Caki2 (cell line): ENCODE results near the gene GPR137C. TPM values are rescaled to one million over a fixed set of nuclear protein-coding genes. Genes with fewer than 3 reads are reported as not detected.

Experiments
- DNase-seq: peaks from one replicate; pipeline ENCODE4 v3.0.0-alpha.2; 2015; ENCODE audit warnings: low read depth
- in situ Hi-C: cut with HindIII; loops from 2 replicates; pipeline ENCODE4 v1.10.0; 2016; ENCODE audit warnings: low sequenced_read_pairs, low pct_unique_long_range_greater_than_20kb, mixed read lengths
- total RNA-seq: library from RNA; depleted of rRNA; stranded (reverse); fragments of >200 nt; shearing (Covaris generic); gene quantifications from 2 replicates; pipeline ENCODE4 v1.2.3, GENCODE V29; 2014; ENCODE audit warnings: low replicate concordance; rRNA removed

GPR137C gene
- total RNA-seq, 1 experiment from 2014 or later: not detected

DNA sequence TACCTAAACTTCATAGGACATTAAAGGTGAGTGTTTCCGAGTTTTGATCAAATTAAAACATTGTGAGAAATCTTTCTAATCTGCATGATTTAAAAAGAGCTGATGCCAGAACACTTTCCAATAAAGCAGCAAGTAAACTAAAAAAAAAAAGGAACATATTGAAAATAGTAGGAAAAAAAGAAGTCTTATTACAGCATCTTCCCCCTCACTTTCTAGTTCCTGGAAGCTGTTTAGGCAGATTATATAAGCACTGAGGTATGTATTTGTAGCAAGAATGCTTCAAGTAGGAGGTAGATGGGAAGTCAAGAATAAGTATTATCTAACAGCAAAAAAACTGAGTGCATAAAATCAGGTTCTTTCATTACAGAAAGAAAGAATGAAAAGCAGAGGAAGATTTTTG, 96.9 kb downstream of the GPR137C start:
- DNase-seq: no peak
- in situ Hi-C loops: no loop called here

DNA sequence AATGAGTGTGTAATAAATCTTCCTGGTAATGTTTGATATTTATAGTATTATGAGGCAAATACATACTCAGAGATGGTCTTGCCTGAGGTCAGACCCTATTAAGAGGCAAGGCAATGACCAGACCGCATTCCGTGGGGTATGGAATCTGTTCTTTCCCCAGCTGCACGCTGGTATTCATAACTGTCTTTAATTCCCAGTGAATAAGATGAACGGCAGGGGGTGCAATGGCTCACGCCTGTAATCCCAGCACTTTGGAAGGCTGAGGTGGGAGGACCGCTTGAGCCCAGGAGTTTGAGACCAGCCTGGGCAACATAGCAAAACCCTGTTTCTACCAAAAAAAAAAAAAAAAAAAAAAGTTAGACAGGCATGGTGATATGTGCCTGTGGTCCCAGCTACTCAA, 98.1 kb downstream of the GPR137C start:
- no peak for DNase-seq
- in situ Hi-C loops: no loop called here

- no peak for DNase-seq
- in situ Hi-C loops: no loop called here
Observed at GRCh38 chr14:52656905-52657304, 104.3 kb downstream of the GPR137C start.

GRCh38 chr14:52660325-52660724, 107.7 kb downstream of the GPR137C start:
- in situ Hi-C loops: no loop called here
- no peak for DNase-seq

DNA sequence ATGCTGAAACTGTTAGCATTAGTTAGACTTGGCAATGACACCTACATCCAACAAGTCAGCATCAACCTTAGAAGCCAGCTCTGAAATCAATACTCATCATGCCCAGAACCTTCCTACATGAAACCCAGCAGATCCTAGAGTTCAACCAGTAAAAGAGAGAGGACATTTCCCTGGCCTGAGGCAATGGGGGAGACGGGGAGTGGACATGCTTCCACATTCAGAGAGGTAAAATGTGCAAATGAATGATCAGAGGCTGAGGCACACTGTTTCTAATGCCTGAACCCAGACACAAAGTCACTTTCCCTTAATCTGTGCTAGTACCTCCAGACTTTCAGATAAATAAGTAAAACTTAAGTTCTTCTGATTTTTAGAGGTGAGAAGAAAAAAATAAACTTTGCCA, 108.2 kb downstream of the GPR137C start:
- in situ Hi-C loops: no loop called here
- DNase-seq: no peak

GRCh38 chr14:52661314-52661713, 108.7 kb downstream of the GPR137C start:
- in situ Hi-C loops: no loop called here
- no peak for DNase-seq

- in situ Hi-C loops: no loop called here
- no peak for DNase-seq
Observed at GRCh38 chr14:52663850-52664249, 111.2 kb downstream of the GPR137C start.

DNA sequence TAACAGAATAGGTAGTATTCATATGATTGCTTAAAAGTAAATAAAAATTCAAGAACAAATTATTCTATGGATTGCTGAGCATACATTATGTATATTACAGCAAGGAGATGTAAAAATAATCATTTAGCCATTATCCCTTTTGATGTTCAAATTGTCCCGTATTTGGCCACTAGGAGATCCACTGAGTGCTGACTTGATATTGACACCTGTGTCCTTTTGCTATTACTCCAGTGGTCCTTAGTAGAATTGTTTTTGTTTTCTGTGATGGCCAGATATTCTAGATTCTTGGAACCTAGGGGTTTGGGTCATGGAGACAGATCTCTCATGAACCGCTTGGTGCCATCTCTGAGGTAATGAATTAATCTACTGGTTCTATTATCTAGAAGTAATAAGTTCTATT, 126.0 kb downstream of the GPR137C start:
- DNase-seq: no peak
- in situ Hi-C loops: no loop called here

- in situ Hi-C loops: no loop called here
- no peak for DNase-seq
Observed at GRCh38 chr14:52683985-52684520, 131.4 kb downstream of the GPR137C start.

DNA sequence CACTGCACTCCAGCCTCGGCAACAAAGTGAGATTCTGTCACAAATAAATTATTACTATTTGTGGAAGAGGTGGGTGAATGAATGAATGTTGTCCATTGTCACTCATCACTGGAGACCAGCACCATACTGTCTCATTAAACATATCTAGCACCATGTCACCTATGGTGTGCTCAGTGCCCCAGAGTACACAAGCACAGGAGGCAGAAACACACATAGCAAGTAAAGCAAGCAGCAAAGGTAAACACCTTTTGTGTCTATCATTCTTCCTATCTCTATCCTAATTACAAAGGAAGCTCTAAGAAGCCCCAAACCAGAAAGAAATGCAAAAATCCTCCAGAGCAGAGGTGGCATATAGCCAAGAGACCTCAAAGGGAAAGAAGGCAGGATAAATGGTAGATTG, 133.5 kb downstream of the GPR137C start:
- DNase-seq: no peak
- in situ Hi-C loops: no loop called here

Other genes with a start within 250 kb of the GPR137C start
- 0.88 and 4.9 TPM in 2 replicates for gene PTGER2, start 238.5 kb upstream of the GPR137C start, total RNA-seq
- 0.26 and 0.27 TPM in 2 replicates for gene TXNDC16, start 331 bp upstream of the GPR137C start, total RNA-seq
- gene ERO1A, start 142.7 kb downstream of the GPR137C start, total RNA-seq: 63.8 and 82.4 TPM in 2 replicates
- gene PSMC6, start 154.4 kb downstream of the GPR137C start, total RNA-seq: 109 and 173 TPM in 2 replicates
- gene STYX, start 177.3 kb downstream of the GPR137C start, total RNA-seq: 6.1 and 10.4 TPM in 2 replicates
- gene GNPNAT1, start 238.8 kb downstream of the GPR137C start, total RNA-seq: 19.5 and 24.0 TPM in 2 replicates